H1 (cell line): ENCODE measurements around the gene MAK. TPM values are rescaled to one million over a fixed set of nuclear protein-coding genes. Genes with fewer than 3 reads are reported as not detected.

Source experiments
- CTCF ChIA-PET: fragments of 300-600 bp; sonication (Branson Sonifier 250); formaldehyde crosslinking; loops from one replicate; lab custom pipeline; 2021; ENCODE audit not compliant: partially characterized antibody; lab: Charles Lee
- POLR2A ChIA-PET: fragments of 300-600 bp; sonication (Branson Sonifier 250); formaldehyde crosslinking; loops from one replicate; lab custom pipeline; 2021; ENCODE audit warnings: inconsistent platforms; ENCODE audit not compliant: partially characterized antibody; lab: Charles Lee
- DNase-seq, 2 experiments: peaks; one replicate each; pipeline versions ENCODE4 v3.0.0 to v3.0.0-alpha.2; 2010 to 2022; ENCODE audit warnings: low spot score in 2 of 2, low read depth in 1 of 2, mixed read lengths in 1 of 2
- FAIRE-seq: peaks from 2 replicates; lab custom pipeline; 2011; peaks lifted over from hg19 to GRCh38; lab: Jason Lieb, UNC
- H2AFZ ChIP-seq: 2 replicates; pipeline ENCODE4 v1.8.1; 2012; ENCODE audit warnings: low read length, inconsistent platforms
- H2AK5ac ChIP-seq: 2 replicates; pipeline ENCODE4 v1.6.1; 2013; ENCODE audit warnings: low read depth, low read length
- H2BK120ac ChIP-seq: replicated peaks from 2 replicates; pipeline ENCODE3; 2013; ENCODE audit warnings: low read depth, low read length, inconsistent platforms
- H2BK12ac ChIP-seq: 2 replicates; pipeline ENCODE4 v1.6.1; 2013; ENCODE audit warnings: low read depth, low read length
- H2BK15ac ChIP-seq: 2 replicates; pipeline ENCODE4 v1.6.1; 2013; ENCODE audit warnings: low read length
- H2BK20ac ChIP-seq: 2 replicates; pipeline ENCODE4 v1.6.1; 2013; ENCODE audit warnings: low read length
- H2BK5ac ChIP-seq: 2 replicates; pipeline ENCODE4 v1.6.1; 2013; ENCODE audit warnings: low read depth, low read length
- H3K14ac ChIP-seq: 2 replicates; pipeline ENCODE4 v1.6.1; 2013; ENCODE audit warnings: inconsistent platforms; ENCODE audit not compliant: insufficient read length
- H3K18ac ChIP-seq: 2 replicates; pipeline ENCODE4 v1.6.1; 2013; ENCODE audit warnings: low read length; ENCODE audit errors: extremely low read depth
- H3K23ac ChIP-seq: 2 replicates; pipeline ENCODE4 v1.6.1; 2013; ENCODE audit warnings: inconsistent platforms; ENCODE audit not compliant: insufficient read length
- H3K23me2 ChIP-seq: 2 replicates; pipeline ENCODE4 v1.6.1; 2013; ENCODE audit warnings: low read depth, low read length
- H3K27ac ChIP-seq: 2 replicates; pipeline ENCODE4 v1.6.1; 2011; ENCODE audit warnings: low read depth, low read length, inconsistent platforms
- H3K27me3 ChIP-seq, 4 experiments: replicated peaks in 1 of 4; 1 replicate in 1 of 4; 2 replicates in 3 of 4; pipeline versions ENCODE4 v1.6.1 to v1.8.1; 2011 to 2013; ENCODE audit warnings: low read length in 3 of 4, mild to moderate bottlenecking in 3 of 4, inconsistent platforms in 2 of 4, mixed read lengths in 2 of 4, moderate library complexity in 1 of 4; ENCODE audit not compliant: control insufficient read depth in 3 of 4, insufficient read depth in 3 of 4; ENCODE audit errors: extremely low read depth in 1 of 4
- H3K36me3 ChIP-seq, 4 experiments: 2 replicates each; pipeline versions ENCODE4 v1.6.1 to v1.8.1; 2011 to 2013; ENCODE audit warnings: mild to moderate bottlenecking in 4 of 4, low read length in 3 of 4, moderate library complexity in 2 of 4, control low read depth in 1 of 4, inconsistent platforms in 1 of 4; ENCODE audit not compliant: insufficient read depth in 4 of 4, control insufficient read depth in 2 of 4
- H3K4ac ChIP-seq: replicated peaks from 2 replicates; pipeline ENCODE3; 2013; ENCODE audit warnings: low read length, low read depth, mixed read lengths, inconsistent platforms; ENCODE audit not compliant: insufficient read length
- H3K4me1 ChIP-seq, 4 experiments: replicated peaks in 1 of 4; 1 replicate in 1 of 4; 2 replicates in 3 of 4; pipeline versions ENCODE4 v1.6.1 to v1.8.1; 2011 to 2013; ENCODE audit warnings: low read length in 3 of 4, inconsistent platforms in 2 of 4, mixed read lengths in 1 of 4; ENCODE audit not compliant: insufficient read depth in 4 of 4, control insufficient read depth in 3 of 4
- H3K4me2 ChIP-seq, 2 experiments: 2 replicates each; pipeline versions ENCODE4 v1.6.1 to v1.8.1; 2011 to 2013; ENCODE audit warnings: low read depth in 2 of 2, low read length in 2 of 2, control low read depth in 1 of 2, inconsistent platforms in 1 of 2, mild to moderate bottlenecking in 1 of 2; ENCODE audit not compliant: insufficient read depth in 1 of 2
- H3K4me3 ChIP-seq, 4 experiments: fragments of 200-600, 300-600 bp in 1 of 4; sonication (generic), shearing (Covaris generic), sonication (Bioruptor Twin) in 1 of 4; 2 replicates each; pipeline versions ENCODE4 v1.5.1 to v1.8.1; 2011 to 2016; ENCODE audit warnings: low read length in 4 of 4, low read depth in 3 of 4, control low read depth in 2 of 4, inconsistent platforms in 2 of 4, mild to moderate bottlenecking in 2 of 4, mixed read lengths in 1 of 4, moderate library complexity in 1 of 4; ENCODE audit not compliant: insufficient read depth in 2 of 4; ENCODE audit errors: extremely low read depth in 1 of 4
- H3K56ac ChIP-seq: replicated peaks from 2 replicates; pipeline ENCODE3; 2013; ENCODE audit warnings: low read depth, mild to moderate bottlenecking, mixed read lengths, low read length, inconsistent platforms; ENCODE audit not compliant: insufficient read length
- H3K79me1 ChIP-seq: 2 replicates; pipeline ENCODE4 v1.6.1; 2013; ENCODE audit warnings: low read depth, low read length, control low read depth
- H3K79me2 ChIP-seq, 2 experiments: 2 replicates each; pipeline versions ENCODE4 v1.6.1 to v1.8.1; 2012 to 2013; ENCODE audit warnings: low read length in 2 of 2, mild to moderate bottlenecking in 2 of 2, inconsistent platforms in 1 of 2; ENCODE audit not compliant: insufficient read depth in 2 of 2, control insufficient read depth in 1 of 2
- H3K9ac ChIP-seq, 4 experiments: replicated peaks in 1 of 4; 1 replicate in 1 of 4; 2 replicates in 3 of 4; pipeline versions ENCODE4 v1.6.1 to v1.8.1; 2011 to 2013; ENCODE audit warnings: low read depth in 3 of 4, low read length in 3 of 4, control low read depth in 2 of 4, mild to moderate bottlenecking in 2 of 4, moderate library complexity in 2 of 4, inconsistent platforms in 1 of 4; ENCODE audit errors: extremely low read depth in 1 of 4
- H3K9me3 ChIP-seq, 2 experiments: 2 replicates each; pipeline versions ENCODE4 v1.6.1 to v1.8.1; 2012 to 2013; ENCODE audit warnings: mild to moderate bottlenecking in 2 of 2, moderate library complexity in 2 of 2, control low read depth in 1 of 2, inconsistent platforms in 1 of 2, low read depth in 1 of 2, low read length in 1 of 2, mixed read lengths in 1 of 2; ENCODE audit not compliant: insufficient read depth in 2 of 2
- H4K20me1 ChIP-seq, 2 experiments: replicated peaks in 1 of 2; 2 replicates each; pipeline versions ENCODE3 to v1.8.1; 2011 to 2013; ENCODE audit warnings: inconsistent platforms in 2 of 2, low read length in 2 of 2, mild to moderate bottlenecking in 1 of 2; ENCODE audit not compliant: insufficient read depth in 2 of 2, control insufficient read depth in 1 of 2
- H4K5ac ChIP-seq: 2 replicates; pipeline ENCODE4 v1.6.1; 2013; ENCODE audit warnings: low read length, low read depth, mixed read lengths, inconsistent platforms; ENCODE audit not compliant: insufficient read length
- H4K8ac ChIP-seq: 2 replicates; pipeline ENCODE4 v1.8.0; 2013; ENCODE audit warnings: mild to moderate bottlenecking, moderate library complexity, low read length, inconsistent platforms; ENCODE audit not compliant: insufficient read depth; ENCODE audit errors: extremely low read depth
- H4K91ac ChIP-seq: replicated peaks from 2 replicates; pipeline ENCODE3; 2013; ENCODE audit warnings: low read length, mixed read lengths, inconsistent platforms; ENCODE audit not compliant: insufficient read length
- ATF2 ChIP-seq: IDR thresholded peaks from 2 replicates; pipeline ENCODE4 v1.6.1; 2012; ENCODE audit warnings: low read length, inconsistent platforms
- EZH2 ChIP-seq: fragments of 200-600 bp; sonication (generic); IDR thresholded peaks from 2 replicates; pipeline ENCODE4 v1.7.1; 2012; ENCODE audit warnings: low read depth, mild to moderate bottlenecking, moderate library complexity, low read length, inconsistent platforms; ENCODE audit not compliant: severe bottlenecking
- POLR2A ChIP-seq, 2 experiments: IDR thresholded peaks; 1 replicate in 1 of 2; 2 replicates in 1 of 2; pipeline ENCODE4 v1.6.1; 2011; ENCODE audit warnings: low read depth in 2 of 2, low read length in 2 of 2, mild to moderate bottlenecking in 2 of 2; ENCODE audit errors: control extremely low read depth in 1 of 2
- RXRA ChIP-seq: IDR thresholded peaks from 2 replicates; pipeline ENCODE4 v1.6.1; 2011; ENCODE audit warnings: low read depth, mild to moderate bottlenecking, low read length, moderate library complexity; ENCODE audit not compliant: insufficient read depth
- SIX5 ChIP-seq: IDR thresholded peaks from 2 replicates; pipeline ENCODE4 v1.6.1; 2011; ENCODE audit warnings: mild to moderate bottlenecking, low read depth, low read length
- SP2 ChIP-seq: IDR thresholded peaks from 2 replicates; pipeline ENCODE4 v1.6.1; 2012; ENCODE audit warnings: mild to moderate bottlenecking, low read length, inconsistent platforms
- SP4 ChIP-seq: IDR thresholded peaks from 2 replicates; pipeline ENCODE4 v1.6.1; 2012; ENCODE audit warnings: low read length, inconsistent platforms
- WGBS, 2 experiments: shearing (Covaris generic) in 1 of 2; methylation state at CpG; one replicate each; pipeline versions ENCODE4 v1.1.6 to v1.1.7; 2013 to 2015; ENCODE audit warnings: low lambda C conversion rate in 2 of 2, mixed read lengths in 2 of 2, inconsistent platforms in 1 of 2, low coverage in 1 of 2, missing lambda C conversion rate in 1 of 2; ENCODE audit not compliant: insufficient replicate concordance in 2 of 2, insufficient coverage in 1 of 2, insufficient read length in 1 of 2; ENCODE audit errors: extremely low coverage in 1 of 2, missing lambda C conversion rate in 1 of 2; 5-methylcytosine and 5-hydroxymethylcytosine counted together
- polyA plus RNA-seq, 7 experiments: library from polyadenylated mRNA; depleted of rRNA in 3 of 7; stranded (reverse) in 5 of 7; unstranded in 2 of 7; fragments of >200 nt in 5 of 7; fragments of 200-250 nt in 2 of 7; gene quantifications; 1 replicate in 5 of 7; 2 replicates in 1 of 7; 4 replicates in 1 of 7; pipeline versions ENCODE4 v1.2.1 to v1.2.3, GENCODE V29; 2011 to 2013; ENCODE audit warnings: missing spikeins in 2 of 7, mixed read lengths in 2 of 7
- total RNA-seq: library from RNA; stranded (reverse); fragmentation: NEBNext Ultra II Directional; extraction: Animal tissue kit (Norgen Biotek cat#: 25700); gene quantifications from 2 replicates; pipeline ENCODE4 v1.2.1, GENCODE V29; 2021

MAK gene
- total and polyA plus RNA-seq, 2 of the 8 experiments (the other 6 are each of a cell fraction or from before 2014, with no cell fraction given), result 0.08 to 0.37 TPM

GRCh38 chr6:10873374-10873773, 35.0 kb upstream of the MAK start:
- no peak for DNase-seq
- Histone ChIP-seq H3K79me1 (no peaks in the 10 kb centered on the region), H2AK5ac (no peak overlapping the region), H3K23me2 (no peaks in the 10 kb centered on the region), H3K79me2 (no peaks in the 10 kb centered on the region), H2BK5ac (no peak overlapping the region), H3K36me3 (no peaks in the 10 kb centered on the region), H3K9ac (no peak overlapping the region), H3K56ac (no peak overlapping the region), H4K5ac (no peak overlapping the region), H3K9me3 (no peaks in the 10 kb centered on the region), H3K4me3 (no peak overlapping the region), H3K4me2 (no peak overlapping the region), H3K18ac (no peak overlapping the region), H3K4me1 (peaks cover 0 to 3% (median 0%) of the 10 kb centered on the region in 4 experiments; a peak in 1 of 7 replicates), H3K23ac (no peak overlapping the region), H2BK120ac (no peak overlapping the region), H2BK12ac (no peak overlapping the region), H4K91ac (no peak overlapping the region), H2BK15ac (no peak overlapping the region), H3K27me3 (no peaks in the 10 kb centered on the region), H3K27ac (no peak overlapping the region), H3K14ac (no peak overlapping the region), H2AFZ (no peak overlapping the region), H2BK20ac (no peak overlapping the region), H4K8ac (no peak overlapping the region), H3K4ac (no peak overlapping the region), H4K20me1 (no peaks in the 10 kb centered on the region)
- FAIRE-seq, result no peak
- TF ChIP-seq RXRA (no peak), SP4 (no peak), POLR2A (IDR thresholded peaks at IDR 0.05; ENCODE audit: control extremely low read depth in 1 of 2, low read depth in 2 of 2, low read length in 2 of 2) (no peak), SIX5 (no peak), SP2 (no peak), ATF2 (no peak), EZH2 (no peak)
- WGBS, 2 experiments, result 70% methylated on average over 1 of the region's 1 CpG; no CpG with 5 or more reads in 1 of the 2 experiments
- CTCF ChIA-PET, result interaction anchor here (0.9 to 1.6 kb wide), 3 partner anchors 10 to 73 kb away, joined by 3 to 4 read pairs (median 4); no protein-coding TSS in a partner anchor
- POLR2A ChIA-PET, result no interaction called here
